HUES48 (cell line): ENCODE measurements around the gene GATAD2A.

ENCODE experiments used
- H3K27ac ChIP-seq: one replicate; pipeline ENCODE4 v1.7.0; 2013; ENCODE audit warnings: low read depth, low read length, inconsistent platforms
- H3K27me3 ChIP-seq: 2 replicates; pipeline ENCODE4 v1.6.1; 2013; ENCODE audit warnings: mild to moderate bottlenecking, low read length; ENCODE audit not compliant: control insufficient read depth, insufficient read depth
- H3K36me3 ChIP-seq: 2 replicates; pipeline ENCODE4 v1.6.1; 2013; ENCODE audit warnings: low read length; ENCODE audit not compliant: control insufficient read depth, insufficient read depth
- H3K4me1 ChIP-seq: 2 replicates; pipeline ENCODE4 v1.6.1; 2013; ENCODE audit warnings: mild to moderate bottlenecking, low read length; ENCODE audit not compliant: control insufficient read depth, insufficient read depth
- H3K4me3 ChIP-seq: 2 replicates; pipeline ENCODE4 v1.5.1; 2013; ENCODE audit warnings: mild to moderate bottlenecking, low read depth, low read length
- H3K9ac ChIP-seq: 2 replicates; pipeline ENCODE4 v1.6.1; 2013; ENCODE audit warnings: mild to moderate bottlenecking, low read depth, low read length, moderate library complexity
- H3K9me3 ChIP-seq: 2 replicates; pipeline ENCODE4 v1.6.1; 2013; ENCODE audit warnings: low read length; ENCODE audit not compliant: control insufficient read depth, insufficient read depth

Gene GATAD2A

GRCh38 chr19:19531951-19532805, 126.7 kb downstream of the GATAD2A start:
- Histone ChIP-seq H3K9me3 (no peaks in the 10 kb centered on the region), H3K4me1 (no peaks in the 10 kb centered on the region), H3K9ac (no peak overlapping the region), H3K27ac (no peak overlapping the region), H3K36me3 (peaks cover 22% of the 10 kb centered on the region), H3K27me3 (peaks cover 4% of the 10 kb centered on the region; the same call in 1 of the 2 replicates), H3K4me3 (no peak overlapping the region)

GRCh38 chr19:19532806-19533701, 127.6 kb downstream of the GATAD2A start:
- H3K4me3 ChIP-seq: no peak overlapping the region
- peaks cover 13% of the 10 kb centered on the region for H3K36me3 ChIP-seq
- H3K27ac ChIP-seq: no peak overlapping the region
- H3K9me3 ChIP-seq: no peaks in the 10 kb centered on the region
- no peaks in the 10 kb centered on the region for H3K4me1 ChIP-seq
- H3K9ac ChIP-seq: no peak overlapping the region
- peaks cover 7% of the 10 kb centered on the region; the same call in 1 of the 2 replicates for H3K27me3 ChIP-seq

- Histone ChIP-seq H3K27me3 (peaks cover 13% of the 10 kb centered on the region), H3K36me3 (peaks cover 10% of the 10 kb centered on the region), H3K9ac (no peak overlapping the region), H3K27ac (no peak overlapping the region), H3K9me3 (no peaks in the 10 kb centered on the region), H3K4me1 (no peaks in the 10 kb centered on the region), H3K4me3 (no peak overlapping the region)
Measured at GRCh38 chr19:19533841-19534240, 128.4 kb downstream of the GATAD2A start.

- Histone ChIP-seq H3K4me3 (no peak overlapping the region), H3K4me1 (no peaks in the 10 kb centered on the region), H3K9me3 (no peaks in the 10 kb centered on the region), H3K27me3 (peaks cover 21% of the 10 kb centered on the region), H3K9ac (no peak overlapping the region), H3K27ac (no peak overlapping the region), H3K36me3 (peaks cover 4% of the 10 kb centered on the region; the same call in 1 of the 2 replicates)
Measured at GRCh38 chr19:19534556-19535265, 129.2 kb downstream of the GATAD2A start.

GRCh38 chr19:19535311-19536191, 130.1 kb downstream of the GATAD2A start:
- no peak overlapping the region for H3K9ac ChIP-seq
- 0 out of 2 replicates have a peak, but pooled peaks cover 3% of the 10 kb centered on the region for H3K36me3 ChIP-seq
- no peaks in the 10 kb centered on the region for H3K9me3 ChIP-seq
- no peaks in the 10 kb centered on the region for H3K4me1 ChIP-seq
- H3K4me3 ChIP-seq: no peak overlapping the region
- peaks cover 28% of the 10 kb centered on the region for H3K27me3 ChIP-seq
- H3K27ac ChIP-seq: no peak overlapping the region

- no peak overlapping the region for H3K27ac ChIP-seq
- H3K9me3 ChIP-seq: no peaks in the 10 kb centered on the region
- peaks cover 31% of the 10 kb centered on the region for H3K27me3 ChIP-seq
- H3K4me3 ChIP-seq: peak overlapping the region; percentile 51; the same call in 1 of the 2 replicates
- no peaks in the 10 kb centered on the region for H3K4me1 ChIP-seq
- no peaks in the 10 kb centered on the region for H3K36me3 ChIP-seq
- no peak overlapping the region for H3K9ac ChIP-seq
Measured at GRCh38 chr19:19537075-19538048, 131.9 kb downstream of the GATAD2A start.

- H3K27me3 ChIP-seq: peaks cover 31% of the 10 kb centered on the region
- no peaks in the 10 kb centered on the region for H3K36me3 ChIP-seq
- no peak within 1 kb of the TSS for H3K27ac ChIP-seq
- peak within 1 kb of the TSS; percentile 51 for H3K4me3 ChIP-seq
- no peaks in the 10 kb centered on the region for H3K4me1 ChIP-seq
- H3K9ac ChIP-seq: no peak within 1 kb of the TSS; the same call in 1 of the 2 replicates
- H3K9me3 ChIP-seq: no peaks in the 10 kb centered on the region
Measured at GRCh38 chr19:19538061-19538784, 132.7 kb downstream of the GATAD2A start, which contains the start of gene CILP2. TSS of gene CILP2 (plus strand) at chr19:19538265. CDS start at chr19:19538350, 85 bp downstream.

- no peaks in the 10 kb centered on the region for H3K36me3 ChIP-seq
- peaks cover 31% of the 10 kb centered on the region for H3K27me3 ChIP-seq
- H3K9me3 ChIP-seq: no peaks in the 10 kb centered on the region
- no peaks in the 10 kb centered on the region for H3K4me1 ChIP-seq
- no peak overlapping the region for H3K27ac ChIP-seq
- no peak overlapping the region for H3K9ac ChIP-seq
- peak overlapping the region; percentile 51 for H3K4me3 ChIP-seq
Measured at GRCh38 chr19:19538785-19539166, 133.3 kb downstream of the GATAD2A start.

GRCh38 chr19:19539698-19540063, 134.2 kb downstream of the GATAD2A start:
- H3K4me1 ChIP-seq: no peaks in the 10 kb centered on the region
- no peaks in the 10 kb centered on the region for H3K36me3 ChIP-seq
- H3K9ac ChIP-seq: no peak overlapping the region
- H3K27me3 ChIP-seq: peaks cover 27% of the 10 kb centered on the region
- H3K27ac ChIP-seq: no peak overlapping the region
- no peak overlapping the region for H3K4me3 ChIP-seq
- H3K9me3 ChIP-seq: no peaks in the 10 kb centered on the region
